Activated CD8-positive, alpha-beta T cell treated with anti-CD3 and anti-CD28 coated beads, Interleukin-2, amount 10 ng/mL, durations not matched to agents 7 days and 5 days (primary cell): ENCODE data around the gene OFD1. TPM values are rescaled to one million over a fixed set of nuclear protein-coding genes. Genes with fewer than 3 reads are reported as not detected.
A peak's percentile ranks its signal among the peaks of the same experiment; 100 is the strongest.
"Not testable (repeated sequence)": the region's sequence is repeated elsewhere in the genome, so short reads cannot be mapped to it uniquely, and the experiment has no call there.

ENCODE experiments used
- ATAC-seq: fragments of 150-1000 bp; cut with Tn5 transposase; one replicate; pipeline ENCODE4 v1.10.0; 2021; ENCODE audit warnings: moderate library complexity
- CTCF ChIA-PET: fragments of 350-600 bp; sonication (Branson Sonifier 250); formaldehyde crosslinking; loops from one replicate; lab custom pipeline; 2021; ENCODE audit warnings: antibody characterized with exemption; lab: Charles Lee
- POLR2A ChIA-PET: fragments of 350-600 bp; sonication (Branson Sonifier 250); formaldehyde crosslinking; loops from one replicate; lab custom pipeline; 2021; ENCODE audit warnings: antibody characterized with exemption; lab: Charles Lee
- DNase-seq: peaks from one replicate; pipeline ENCODE4 v3.0.0-alpha.2; 2020
- H3K27ac Mint-ChIP-seq: one replicate; pipeline ENCODE4 v1.8.0; 2021; ENCODE audit warnings: mild to moderate bottlenecking, mixed read lengths
- H3K27me3 Mint-ChIP-seq: one replicate; pipeline ENCODE4 v1.8.0; 2021; ENCODE audit warnings: low read depth, mixed read lengths
- H3K36me3 Mint-ChIP-seq: one replicate; pipeline ENCODE4 v1.8.0; 2021; ENCODE audit warnings: low read depth, mixed read lengths
- H3K4me1 Mint-ChIP-seq: one replicate; pipeline ENCODE4 v1.8.0; 2021; ENCODE audit warnings: low read depth, mixed read lengths
- H3K4me3 Mint-ChIP-seq: one replicate; pipeline ENCODE4 v1.8.0; 2021; ENCODE audit warnings: mild to moderate bottlenecking, mixed read lengths
- H3K9me3 Mint-ChIP-seq: one replicate; pipeline ENCODE4 v1.8.0; 2022; ENCODE audit warnings: mixed read lengths; ENCODE audit not compliant: insufficient read depth
- total RNA-seq, 2 experiments: library from RNA; stranded (reverse); gene quantifications; one replicate each; pipeline ENCODE4 v1.2.3, GENCODE V29; 2021

The OFD1 gene
- total RNA-seq, 2 experiments from 2014 or later = 29.6 to 30.4 TPM

DNA sequence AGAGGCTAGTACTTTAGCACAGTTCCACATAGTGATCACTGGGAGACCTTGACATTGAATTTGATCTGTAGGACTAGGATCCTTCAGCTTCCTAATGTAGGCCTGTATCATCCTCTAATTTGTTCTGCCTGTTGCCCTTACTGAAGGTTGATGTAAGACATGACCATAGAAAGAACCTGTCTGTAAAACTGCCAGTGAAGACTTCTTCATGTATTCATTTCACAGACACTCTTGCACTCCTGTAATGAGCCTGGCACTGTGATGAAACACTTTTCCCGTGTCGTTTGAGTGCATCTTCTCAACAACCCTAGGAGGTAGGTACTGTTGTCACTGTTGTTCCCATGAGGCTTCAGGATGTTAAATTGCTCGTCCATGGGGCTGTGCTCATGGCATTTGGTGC lies 31.0 kb upstream of the OFD1 start:
- no peak overlapping the region for H3K27ac Mint-ChIP-seq
- H3K4me3 Mint-ChIP-seq = no peak overlapping the region
- ChIA-PET POLR2A (no interaction called here), CTCF (no interaction called here)
- ATAC-seq (no peak), DNase-seq (no peak)
- H3K27me3 Mint-ChIP-seq = no peaks in the 10 kb centered on the region
- H3K36me3 Mint-ChIP-seq = peaks cover 21% of the 10 kb centered on the region
- peaks cover 19% of the 10 kb centered on the region for H3K4me1 Mint-ChIP-seq
- H3K9me3 Mint-ChIP-seq = no peaks in the 10 kb centered on the region

DNA sequence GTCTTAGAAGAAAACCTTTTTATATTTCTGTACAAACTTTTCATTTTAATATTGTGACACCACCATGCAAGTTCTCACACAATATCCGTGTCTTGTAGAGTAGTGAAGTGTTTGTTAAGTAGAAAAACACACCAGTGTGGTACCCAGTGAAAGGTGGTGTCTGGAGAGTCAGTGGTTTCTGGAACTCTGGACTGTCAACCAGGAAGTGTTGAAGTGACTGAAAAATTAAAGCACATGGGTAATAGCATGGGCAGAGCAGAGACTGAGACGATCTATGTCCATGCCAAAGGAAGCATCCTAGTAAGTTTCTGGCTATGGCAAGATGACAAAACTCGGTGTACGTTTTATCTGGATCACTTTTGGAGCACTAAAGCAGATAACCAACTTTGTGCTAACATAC lies 23.4 kb upstream of the OFD1 start:
- Mint-ChIP-seq H3K4me3 (no peak overlapping the region), H3K36me3 (peaks cover 47% of the 10 kb centered on the region), H3K9me3 (no peaks in the 10 kb centered on the region), H3K27me3 (no peaks in the 10 kb centered on the region), H3K4me1 (no peaks in the 10 kb centered on the region), H3K27ac (no peak overlapping the region)
- DNase-seq (no peak), ATAC-seq (no peak)
- ChIA-PET POLR2A (no interaction called here), CTCF (interaction anchor here (0.9 kb wide), 1 partner anchor 11 kb away, joined by 3 read pairs; no protein-coding TSS in a partner anchor)

DNA sequence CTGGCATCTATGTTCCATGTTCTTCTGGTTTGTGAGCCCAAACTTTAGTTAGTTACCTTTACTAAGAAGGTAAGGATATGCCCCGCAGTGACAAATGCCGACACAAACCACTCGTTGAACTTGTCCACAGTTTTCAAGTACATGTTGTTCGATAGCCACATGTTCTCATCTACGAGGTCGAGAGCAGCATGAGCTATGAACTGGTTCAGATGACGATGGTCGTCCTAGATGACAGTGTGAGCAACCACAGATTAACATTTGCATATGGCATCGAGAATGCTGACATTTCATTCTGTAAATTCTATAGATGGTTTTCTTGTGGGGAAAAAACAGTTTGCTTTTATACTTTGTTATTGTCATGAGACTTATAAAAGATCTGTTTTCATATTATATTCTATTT lies 18.1 kb upstream of the OFD1 start:
- H3K9me3 Mint-ChIP-seq = no peaks in the 10 kb centered on the region
- H3K27ac Mint-ChIP-seq = peak overlapping the region; percentile 43
- peaks cover 28% of the 10 kb centered on the region for H3K4me1 Mint-ChIP-seq
- H3K36me3 Mint-ChIP-seq = peaks cover 59% of the 10 kb centered on the region
- POLR2A ChIA-PET = interaction anchor here (4.8 kb wide), 1 partner anchor 18 kb away, joined by 25 read pairs; the partner anchor contains the start of genes OFD1 and TRAPPC2
- CTCF ChIA-PET = no interaction called here
- no peaks in the 10 kb centered on the region for H3K27me3 Mint-ChIP-seq
- ATAC-seq (no peak), DNase-seq (no peak)
- H3K4me3 Mint-ChIP-seq = no peak overlapping the region

DNA sequence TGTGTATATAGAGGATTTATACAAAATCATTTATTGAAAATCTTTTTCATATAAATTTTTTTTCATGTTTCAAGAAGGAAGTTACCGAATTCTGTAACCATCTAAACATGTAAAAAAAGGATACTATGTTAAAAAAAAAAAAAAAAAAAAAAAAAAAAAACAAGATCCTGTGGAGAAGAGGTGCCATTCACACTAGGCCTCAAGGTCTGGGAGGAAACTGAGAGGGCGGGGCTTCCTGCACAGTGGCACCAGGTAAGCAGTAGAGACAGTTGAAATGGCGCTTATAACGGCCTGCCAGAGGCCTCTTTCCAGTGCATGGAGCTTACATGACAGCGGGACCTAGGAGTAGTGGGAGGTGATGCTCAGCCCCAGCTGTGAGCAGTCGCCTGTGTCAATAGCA lies 17.6 kb upstream of the OFD1 start:
- Mint-ChIP-seq H3K4me1 (peaks cover 29% of the 10 kb centered on the region), H3K4me3 (no peak overlapping the region), H3K27ac (peak overlapping the region; percentile 57), H3K36me3 (peaks cover 58% of the 10 kb centered on the region), H3K9me3 (no peaks in the 10 kb centered on the region), H3K27me3 (no peaks in the 10 kb centered on the region)
- ATAC-seq (no peak), DNase-seq (peak; percentile 37)
- ChIA-PET POLR2A (interaction anchor here (4.8 kb wide), 1 partner anchor 18 kb away, joined by 25 read pairs; the partner anchor contains the start of genes OFD1 and TRAPPC2), CTCF (no interaction called here)

DNA sequence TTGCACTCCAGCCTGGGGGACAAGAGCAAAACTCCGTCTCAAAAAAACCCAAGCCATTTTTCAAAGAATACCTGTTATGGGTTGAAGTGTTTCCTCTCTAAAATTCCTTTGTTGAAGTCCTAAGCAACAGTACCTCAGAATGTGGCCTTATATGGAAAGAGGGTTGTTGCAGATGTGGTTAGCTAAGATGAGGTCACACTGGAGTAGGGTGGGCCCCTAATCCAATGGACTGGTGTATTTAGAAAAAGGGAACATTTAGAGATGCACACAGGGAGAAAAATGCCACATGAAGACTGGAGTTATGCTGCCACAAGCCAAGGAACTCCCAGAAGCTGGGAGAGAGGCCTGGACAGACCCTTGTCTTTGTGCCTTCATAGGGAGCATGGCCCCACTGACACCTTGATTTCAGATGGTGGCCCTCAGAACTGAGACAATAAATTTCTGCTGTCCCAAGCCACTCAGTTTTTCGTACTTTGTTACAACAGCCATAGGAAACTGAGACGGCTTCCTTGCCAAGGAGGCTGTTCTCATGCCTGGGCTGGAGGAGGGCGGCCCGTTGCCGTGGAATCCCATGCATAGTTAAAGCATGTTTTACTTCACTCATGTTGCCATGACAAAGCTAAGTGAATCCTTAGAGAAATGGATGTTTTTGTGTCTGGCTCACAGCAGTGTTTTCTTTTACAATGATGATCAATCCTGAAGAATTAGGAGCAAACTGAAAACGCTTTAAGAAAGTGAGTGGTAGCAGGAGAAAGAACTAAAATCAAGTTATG lies 16.7 kb upstream of the OFD1 start:
- POLR2A ChIA-PET = interaction anchor here (4.8 kb wide), 1 partner anchor 17 kb away, joined by 25 read pairs; the partner anchor contains the start of genes OFD1 and TRAPPC2
- H3K4me1 Mint-ChIP-seq = peaks cover 35% of the 10 kb centered on the region
- CTCF ChIA-PET = no interaction called here
- DNase-seq (no peak), ATAC-seq (no peak)
- H3K4me3 Mint-ChIP-seq = no peak overlapping the region
- no peaks in the 10 kb centered on the region for H3K27me3 Mint-ChIP-seq
- H3K9me3 Mint-ChIP-seq = no peaks in the 10 kb centered on the region
- peaks cover 58% of the 10 kb centered on the region for H3K36me3 Mint-ChIP-seq
- H3K27ac Mint-ChIP-seq = peak overlapping the region; percentile 79

DNA sequence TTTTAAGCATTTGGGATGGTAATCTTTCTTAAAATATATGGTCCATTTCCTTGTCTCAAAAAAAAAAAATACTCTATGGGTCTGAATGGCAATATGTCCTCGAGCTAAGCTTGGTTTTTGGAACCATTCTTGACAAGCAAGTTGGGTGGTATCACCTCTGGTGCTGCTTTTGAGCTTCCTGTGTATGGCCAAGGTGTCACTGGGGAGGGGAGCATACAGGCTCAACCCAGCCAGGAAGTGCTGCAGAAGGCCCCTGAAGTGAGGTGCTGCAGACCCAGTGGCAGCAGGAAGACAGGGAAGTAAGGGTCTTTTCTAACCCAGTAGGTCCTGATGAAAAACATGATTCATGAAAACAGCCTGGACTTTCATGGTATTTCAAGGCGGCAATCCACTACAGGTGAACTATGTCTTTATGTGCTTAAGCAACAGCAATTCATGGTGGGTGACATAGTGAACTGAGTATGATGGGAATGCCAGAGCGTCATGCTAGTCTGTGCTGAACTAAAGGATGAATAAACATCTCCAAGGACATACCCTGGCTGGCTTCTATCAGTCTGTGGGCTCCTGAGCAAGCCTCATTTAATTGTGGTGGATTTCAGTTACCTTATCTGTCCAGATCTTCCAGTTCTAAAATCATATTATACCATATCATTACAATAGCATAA lies 15.2 kb upstream of the OFD1 start:
- Mint-ChIP-seq H3K27me3 (no peaks in the 10 kb centered on the region), H3K27ac (peak overlapping the region; percentile 83), H3K4me3 (no peak overlapping the region), H3K36me3 (peaks cover 67% of the 10 kb centered on the region), H3K9me3 (no peaks in the 10 kb centered on the region), H3K4me1 (peaks cover 41% of the 10 kb centered on the region)
- CTCF ChIA-PET = interaction anchor here (1.7 kb wide), 2 partner anchors 21 to 30 kb away, joined by 3 to 4 read pairs; no protein-coding TSS in a partner anchor
- ATAC-seq (peak; percentile 67), DNase-seq (peak; percentile 35)
- POLR2A ChIA-PET = interaction anchor here (0.8 to 4.8 kb wide), 3 partner anchors 12 to 15 kb away, joined by 3 to 25 read pairs (median 4); partner anchors contain the start of genes OFD1 and TRAPPC2

DNA sequence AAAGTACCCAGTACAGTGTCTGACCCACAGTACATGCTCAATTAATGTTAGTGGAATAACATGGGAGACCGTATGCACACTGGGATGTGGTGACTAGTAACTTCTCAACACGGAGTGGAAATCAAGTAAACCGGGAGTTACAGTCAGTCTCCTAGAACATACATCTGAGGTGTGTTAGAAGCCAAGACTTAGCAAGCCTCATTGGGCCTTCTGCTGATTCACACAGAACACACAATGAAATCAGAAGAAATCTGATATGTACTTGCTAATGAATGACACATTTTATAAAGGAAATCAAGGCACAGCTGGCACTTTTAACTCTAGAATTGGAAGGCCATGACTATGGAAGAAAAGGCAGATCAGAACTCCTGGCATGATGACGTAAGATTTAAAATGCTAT lies 13.2 kb upstream of the OFD1 start:
- peaks cover 69% of the 10 kb centered on the region for H3K36me3 Mint-ChIP-seq
- no peak for ATAC-seq
- ChIA-PET POLR2A (no interaction called here), CTCF (interaction anchor here (1.3 kb wide), 1 partner anchor 19 kb away, joined by 3 read pairs; no protein-coding TSS in a partner anchor)
- no peaks in the 10 kb centered on the region for H3K9me3 Mint-ChIP-seq
- DNase-seq = no peak
- H3K27me3 Mint-ChIP-seq = no peaks in the 10 kb centered on the region
- H3K27ac Mint-ChIP-seq = no peak overlapping the region
- H3K4me3 Mint-ChIP-seq = no peak overlapping the region
- peaks cover 57% of the 10 kb centered on the region for H3K4me1 Mint-ChIP-seq

DNA sequence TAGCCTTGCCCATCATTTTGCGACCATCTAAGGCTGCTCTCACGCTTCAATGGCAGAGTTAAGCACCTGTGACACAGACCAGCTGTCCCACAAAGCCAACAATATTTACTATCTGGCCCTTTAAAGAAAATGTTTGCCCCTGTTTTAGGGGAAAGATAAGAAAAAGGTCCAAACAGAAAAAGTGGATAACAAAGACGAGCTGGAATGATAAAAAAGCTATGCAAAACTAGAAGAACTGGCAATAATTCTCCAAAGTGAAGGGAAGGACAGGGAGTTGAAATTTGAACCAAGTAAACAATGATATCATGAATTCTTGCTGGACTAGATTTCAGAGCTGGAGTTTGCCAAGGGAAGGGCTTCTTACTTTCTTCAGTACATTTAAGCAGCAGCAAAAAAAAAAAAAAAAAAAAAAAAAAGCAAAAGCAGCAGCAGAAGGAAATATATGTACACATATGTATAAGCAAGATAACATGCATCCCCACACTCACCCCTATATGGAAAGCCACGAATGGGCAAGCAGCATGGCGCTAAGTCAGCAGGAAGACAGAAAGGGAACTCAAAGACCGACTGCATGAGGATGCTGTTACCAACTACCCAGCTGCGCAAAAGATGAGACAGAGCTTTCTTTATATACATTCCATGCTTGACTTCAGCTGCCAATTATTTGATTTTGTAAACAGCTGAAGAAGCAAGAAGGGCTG lies 12.6 kb upstream of the OFD1 start:
- H3K4me1 Mint-ChIP-seq = peaks cover 61% of the 10 kb centered on the region
- DNase-seq (no peak), ATAC-seq (no peak)
- H3K27me3 Mint-ChIP-seq = no peaks in the 10 kb centered on the region
- ChIA-PET POLR2A (interaction anchor here (1.0 kb wide), 1 partner anchor 12 kb away, joined by 8 read pairs; the partner anchor contains the start of genes OFD1 and TRAPPC2), CTCF (interaction anchor here (0.6 to 1.3 kb wide), 5 partner anchors 10 to 20 kb away, joined by 3 to 4 read pairs (median 3); partner anchors contain the start of gene TRAPPC2)
- no peaks in the 10 kb centered on the region for H3K9me3 Mint-ChIP-seq
- peaks cover 72% of the 10 kb centered on the region for H3K36me3 Mint-ChIP-seq
- no peak overlapping the region for H3K4me3 Mint-ChIP-seq
- peak overlapping the region; percentile 54 for H3K27ac Mint-ChIP-seq

DNA sequence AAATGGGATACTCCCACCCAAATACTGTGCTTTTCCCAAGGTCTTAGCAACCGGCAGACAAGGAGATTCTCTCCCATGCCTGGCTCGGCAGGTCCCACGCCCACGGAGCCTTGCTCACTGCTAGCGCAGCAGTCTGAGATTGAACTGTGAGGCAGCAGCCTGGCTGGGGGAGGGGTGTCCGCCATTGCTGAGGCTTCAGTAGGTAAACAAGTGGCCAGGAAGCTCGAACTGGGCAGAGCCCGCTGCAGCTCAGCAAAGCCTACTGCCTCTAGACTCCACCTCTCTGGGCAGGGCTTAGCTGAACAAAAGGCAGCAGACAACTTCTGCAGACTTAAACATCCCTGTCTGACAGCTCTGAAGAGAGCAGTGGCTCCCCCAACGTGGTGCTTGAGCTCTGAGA lies 9.7 kb upstream of the OFD1 start:
- not testable (repeated sequence) for ATAC-seq, H3K27ac Mint-ChIP-seq, H3K9me3 Mint-ChIP-seq, H3K27me3 Mint-ChIP-seq, H3K4me3 Mint-ChIP-seq
- DNase-seq = peak; percentile 35
- peaks cover 54% of the 10 kb centered on the region for H3K4me1 Mint-ChIP-seq
- ChIA-PET POLR2A (interaction anchor here (2.3 kb wide), 1 partner anchor 10 kb away, joined by 7 read pairs; the partner anchor contains the start of genes OFD1 and TRAPPC2), CTCF (interaction anchor here (1.2 kb wide), 1 partner anchor 9 kb away, joined by 5 read pairs; the partner anchor contains the start of genes OFD1 and TRAPPC2)
- H3K36me3 Mint-ChIP-seq = peaks cover 77% of the 10 kb centered on the region

DNA sequence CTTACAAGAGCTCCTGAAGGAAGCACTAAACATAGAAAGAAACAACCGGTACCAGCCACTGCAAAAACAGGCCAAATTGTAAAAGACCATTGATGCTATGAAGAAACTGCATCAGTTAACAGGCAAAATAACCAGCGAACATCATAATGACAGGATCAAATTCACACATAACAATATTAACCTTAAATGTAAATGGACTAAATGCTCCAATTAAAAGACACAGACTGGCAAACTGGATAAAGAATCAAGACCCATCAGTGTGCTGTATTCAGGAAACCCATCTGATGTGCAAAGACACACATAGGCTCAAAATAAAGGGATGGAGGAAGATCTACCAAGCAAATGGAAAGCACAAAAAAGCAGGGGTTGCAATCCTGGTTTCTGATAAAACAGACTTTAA lies 8.0 kb upstream of the OFD1 start:
- ATAC-seq, DNase-seq, H3K9me3 Mint-ChIP-seq, H3K27me3 Mint-ChIP-seq, H3K4me3 Mint-ChIP-seq: not testable (repeated sequence)
- H3K4me1 Mint-ChIP-seq = peaks cover 62% of the 10 kb centered on the region
- POLR2A ChIA-PET = interaction anchor here (2.3 kb wide), 1 partner anchor 8 kb away, joined by 7 read pairs; the partner anchor contains the start of genes OFD1 and TRAPPC2
- CTCF ChIA-PET = interaction anchor here (1.2 kb wide), 1 partner anchor 32 kb away, joined by 4 read pairs; no protein-coding TSS in a partner anchor
- H3K36me3 Mint-ChIP-seq = peaks cover 84% of the 10 kb centered on the region
- H3K27ac Mint-ChIP-seq = peak overlapping the region; percentile 49

DNA sequence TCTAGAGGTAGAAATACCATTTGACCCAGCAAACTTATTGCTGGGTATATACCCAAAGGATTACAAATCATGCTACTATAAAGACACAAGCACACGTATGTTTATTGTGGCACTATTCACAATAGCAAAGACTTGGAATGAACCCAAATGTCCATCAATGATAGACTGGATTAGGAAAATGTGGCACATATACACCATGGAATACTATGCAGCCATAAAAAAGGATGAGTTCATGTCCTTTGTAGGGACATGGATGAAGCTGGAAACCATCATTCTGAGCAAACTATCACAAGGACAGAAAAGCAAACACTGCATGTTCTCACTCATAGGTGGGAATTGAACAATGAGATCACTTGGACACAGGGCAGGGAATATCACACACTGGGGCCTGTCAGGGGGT lies 4.0 kb upstream of the OFD1 start:
- H3K27me3 Mint-ChIP-seq, ATAC-seq, POLR2A ChIA-PET, DNase-seq, H3K9me3 Mint-ChIP-seq, H3K4me3 Mint-ChIP-seq, H3K27ac Mint-ChIP-seq, CTCF ChIA-PET: not testable (repeated sequence)
- H3K36me3 Mint-ChIP-seq = peaks cover 82% of the 10 kb centered on the region
- H3K4me1 Mint-ChIP-seq = peaks cover 64% of the 10 kb centered on the region
